Skeletal muscle cell (primary cell): ENCODE measurements around the gene EXTL1.

Source experiments
- DNase-seq: peaks from one replicate; pipeline ENCODE4 v3.0.0-alpha.2; 2010; ENCODE audit warnings: low read depth
- H3K4me3 ChIP-seq: 2 replicates; pipeline ENCODE4 v1.5.1; 2011; ENCODE audit warnings: low read depth, mild to moderate bottlenecking, control low read depth, low read length, moderate library complexity

Gene EXTL1

DNA sequence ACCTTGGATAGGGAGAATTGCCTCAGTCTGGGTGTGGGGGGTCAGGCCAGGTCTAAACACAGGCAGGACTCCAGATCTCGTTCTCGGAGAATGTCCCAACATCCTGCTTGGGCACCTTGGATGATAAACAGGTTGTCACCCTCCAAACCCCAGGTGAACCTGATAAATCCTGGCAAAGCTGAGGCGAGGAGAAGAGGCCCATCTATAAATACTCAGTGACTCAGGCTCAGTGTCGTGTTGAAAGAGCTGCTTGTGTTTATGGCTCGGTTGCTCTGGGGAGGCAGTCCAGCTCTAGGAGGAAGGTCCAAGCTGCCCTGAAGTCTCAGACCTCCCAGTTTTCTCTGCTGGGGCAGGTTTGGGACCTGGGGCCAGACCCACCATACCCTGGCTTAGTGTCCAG lies 61.6 kb downstream of the EXTL1 start:
- DNase-seq = no peak

DNA sequence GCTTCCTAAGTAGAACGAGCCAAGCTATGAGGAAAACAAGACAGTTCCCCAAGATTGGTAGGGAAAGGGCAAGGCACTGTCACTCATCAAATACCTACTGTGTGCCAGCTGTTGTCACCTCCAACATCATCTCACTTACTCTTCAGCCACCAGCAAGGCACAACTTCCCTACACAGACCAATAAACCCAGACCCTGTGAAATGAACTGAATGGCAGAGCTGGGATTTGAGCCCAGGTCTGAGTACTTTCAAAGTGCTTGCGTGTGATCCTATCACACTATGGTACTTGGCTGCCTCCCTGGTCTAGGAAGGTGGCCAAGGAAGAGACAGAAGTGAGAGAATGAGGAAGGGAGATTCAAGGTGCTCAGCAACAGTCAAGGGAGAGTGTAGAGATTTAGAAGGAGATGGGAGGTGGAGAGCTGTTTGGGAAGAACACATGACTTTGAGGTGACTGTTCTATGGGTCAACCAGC lies 62.6 kb downstream of the EXTL1 start:
- H3K4me3 ChIP-seq = no peak overlapping the region
- no peak for DNase-seq

More for the DNA sequence above, 61.6 kb downstream of the EXTL1 start:
- H3K4me3 ChIP-seq = no peak overlapping the region

DNA sequence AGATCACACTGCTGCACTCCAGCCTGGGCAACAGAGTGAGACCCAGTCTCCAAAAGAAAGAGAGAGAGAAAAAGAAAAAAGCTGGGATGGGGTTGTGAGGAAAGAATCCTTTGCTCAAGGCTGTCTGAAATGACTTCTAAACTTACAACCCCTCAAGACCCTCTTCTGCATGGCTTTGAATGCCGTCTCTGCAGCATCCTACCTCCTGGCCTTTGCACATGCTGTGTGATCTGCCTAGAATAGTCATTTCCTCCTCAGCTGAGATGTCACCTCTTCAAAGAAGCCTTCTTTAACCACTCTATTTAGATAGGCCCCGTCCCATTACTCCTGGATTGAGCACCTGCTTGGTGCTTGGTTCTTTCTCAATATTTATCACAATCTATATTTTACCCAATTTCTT lies 63.3 kb downstream of the EXTL1 start:
- DNase-seq = no peak
- no peak overlapping the region for H3K4me3 ChIP-seq
